Measurements from ENCODE around the gene ABCA5.

Gene ABCA5

DNA sequence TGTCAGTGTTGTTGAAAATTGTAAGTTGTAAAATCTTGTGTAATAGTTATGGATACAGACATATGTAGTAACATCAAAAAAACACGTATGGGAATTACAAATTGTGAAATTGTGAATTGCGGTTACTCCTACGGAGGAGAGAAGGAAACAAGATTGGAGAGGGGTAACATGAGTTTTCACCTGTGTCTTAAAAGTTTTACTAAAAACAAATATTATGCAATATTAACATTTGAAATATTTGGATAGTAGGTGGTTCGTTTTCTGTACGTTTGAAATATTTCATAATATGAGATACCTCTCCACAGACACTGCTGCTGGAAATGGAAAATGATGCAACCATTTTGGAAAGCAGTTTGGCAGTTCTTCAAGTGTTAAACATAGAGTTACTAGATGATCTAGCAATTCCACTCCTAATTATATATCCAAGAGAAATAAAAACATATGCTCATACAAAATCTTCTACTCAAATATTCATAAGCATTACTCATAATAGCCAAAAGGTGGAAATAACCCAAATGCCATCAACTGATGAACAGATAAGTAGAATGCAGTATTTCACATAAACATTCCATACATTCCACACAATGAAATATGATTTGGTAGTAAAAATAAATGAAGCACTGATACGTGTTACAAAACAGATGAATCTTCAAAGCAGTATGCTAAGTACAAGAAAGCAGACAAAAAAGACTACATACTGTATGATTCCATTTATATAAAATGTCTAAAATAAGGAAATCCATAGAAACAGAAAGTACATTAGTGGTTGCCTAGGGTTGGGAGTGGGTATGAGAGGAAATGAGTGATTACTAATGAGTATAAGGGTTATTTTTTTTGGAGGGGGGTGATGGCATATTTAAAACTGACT, 57.6 kb downstream of the ABCA5 start:
- no peak for TF ChIP-seq POLR2AphosphoS5 (IDR thresholded peaks at IDR 0.05; ENCODE audit: low read depth)
- TF ChIP-seq, protein P1, sequence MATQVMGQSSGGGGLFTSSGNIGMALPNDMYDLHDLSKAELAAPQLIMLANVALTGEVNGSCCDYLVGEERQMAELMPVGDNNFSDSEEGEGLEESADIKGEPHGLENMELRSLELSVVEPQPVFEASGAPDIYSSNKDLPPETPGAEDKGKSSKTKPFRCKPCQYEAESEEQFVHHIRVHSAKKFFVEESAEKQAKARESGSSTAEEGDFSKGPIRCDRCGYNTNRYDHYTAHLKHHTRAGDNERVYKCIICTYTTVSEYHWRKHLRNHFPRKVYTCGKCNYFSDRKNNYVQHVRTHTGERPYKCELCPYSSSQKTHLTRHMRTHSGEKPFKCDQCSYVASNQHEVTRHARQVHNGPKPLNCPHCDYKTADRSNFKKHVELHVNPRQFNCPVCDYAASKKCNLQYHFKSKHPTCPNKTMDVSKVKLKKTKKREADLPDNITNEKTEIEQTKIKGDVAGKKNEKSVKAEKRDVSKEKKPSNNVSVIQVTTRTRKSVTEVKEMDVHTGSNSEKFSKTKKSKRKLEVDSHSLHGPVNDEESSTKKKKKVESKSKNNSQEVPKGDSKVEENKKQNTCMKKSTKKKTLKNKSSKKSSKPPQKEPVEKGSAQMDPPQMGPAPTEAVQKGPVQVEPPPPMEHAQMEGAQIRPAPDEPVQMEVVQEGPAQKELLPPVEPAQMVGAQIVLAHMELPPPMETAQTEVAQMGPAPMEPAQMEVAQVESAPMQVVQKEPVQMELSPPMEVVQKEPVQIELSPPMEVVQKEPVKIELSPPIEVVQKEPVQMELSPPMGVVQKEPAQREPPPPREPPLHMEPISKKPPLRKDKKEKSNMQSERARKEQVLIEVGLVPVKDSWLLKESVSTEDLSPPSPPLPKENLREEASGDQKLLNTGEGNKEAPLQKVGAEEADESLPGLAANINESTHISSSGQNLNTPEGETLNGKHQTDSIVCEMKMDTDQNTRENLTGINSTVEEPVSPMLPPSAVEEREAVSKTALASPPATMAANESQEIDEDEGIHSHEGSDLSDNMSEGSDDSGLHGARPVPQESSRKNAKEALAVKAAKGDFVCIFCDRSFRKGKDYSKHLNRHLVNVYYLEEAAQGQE (IDR thresholded peaks at IDR 0.05; ENCODE audit: insufficient replicate concordance, low read depth) = no peak
- Histone ChIP-seq H3K27me3 (ENCODE audit: insufficient read depth, poor library complexity, severe bottlenecking) (no peaks in the 10 kb centered on the region), H3K27ac (replicated peaks) (no peak overlapping the region), H3K4me3 (replicated peaks; ENCODE audit: insufficient read depth, low read length) (no peak overlapping the region)
- DNase-seq (ENCODE audit: low read depth in 1 of 2, low spot score in 1 of 2) = peak in 1 of 2 experiments; percentile 52

DNA sequence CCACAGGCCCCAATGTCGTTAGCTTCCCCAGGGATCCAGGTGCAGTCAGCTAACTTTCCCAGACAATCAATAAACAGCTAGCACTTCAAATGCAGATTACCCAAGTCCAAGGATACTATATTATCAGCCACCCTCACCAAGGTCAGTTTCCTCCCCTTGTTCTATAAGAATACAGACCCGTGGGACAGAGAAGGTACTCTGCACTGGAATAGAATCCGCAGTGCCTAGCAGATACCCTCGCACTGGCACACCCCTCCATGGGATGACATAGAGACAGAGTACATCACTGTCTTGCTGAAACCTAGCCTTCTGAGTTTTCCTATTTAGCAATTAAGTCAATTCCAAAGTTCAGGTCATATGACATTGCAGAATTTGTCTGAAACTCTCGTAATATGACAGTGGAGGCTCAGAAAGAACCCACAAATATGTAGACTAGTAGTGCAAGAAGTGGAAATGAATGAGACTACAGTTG, 58.4 kb downstream of the ABCA5 start:
- no peak for TF ChIP-seq SPI1 (IDR thresholded peaks at IDR 0.05; ENCODE audit: borderline replicate concordance, low read depth)
- TF ChIP-seq, protein P1 (IDR thresholded peaks at IDR 0.05; ENCODE audit: insufficient replicate concordance, low read depth) = no peak
- TF ChIP-seq, protein P2, sequence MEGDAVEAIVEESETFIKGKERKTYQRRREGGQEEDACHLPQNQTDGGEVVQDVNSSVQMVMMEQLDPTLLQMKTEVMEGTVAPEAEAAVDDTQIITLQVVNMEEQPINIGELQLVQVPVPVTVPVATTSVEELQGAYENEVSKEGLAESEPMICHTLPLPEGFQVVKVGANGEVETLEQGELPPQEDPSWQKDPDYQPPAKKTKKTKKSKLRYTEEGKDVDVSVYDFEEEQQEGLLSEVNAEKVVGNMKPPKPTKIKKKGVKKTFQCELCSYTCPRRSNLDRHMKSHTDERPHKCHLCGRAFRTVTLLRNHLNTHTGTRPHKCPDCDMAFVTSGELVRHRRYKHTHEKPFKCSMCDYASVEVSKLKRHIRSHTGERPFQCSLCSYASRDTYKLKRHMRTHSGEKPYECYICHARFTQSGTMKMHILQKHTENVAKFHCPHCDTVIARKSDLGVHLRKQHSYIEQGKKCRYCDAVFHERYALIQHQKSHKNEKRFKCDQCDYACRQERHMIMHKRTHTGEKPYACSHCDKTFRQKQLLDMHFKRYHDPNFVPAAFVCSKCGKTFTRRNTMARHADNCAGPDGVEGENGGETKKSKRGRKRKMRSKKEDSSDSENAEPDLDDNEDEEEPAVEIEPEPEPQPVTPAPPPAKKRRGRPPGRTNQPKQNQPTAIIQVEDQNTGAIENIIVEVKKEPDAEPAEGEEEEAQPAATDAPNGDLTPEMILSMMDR (IDR thresholded peaks at IDR 0.05; ENCODE audit: insufficient read depth, low read length) = no peak
- TF ChIP-seq GABPA (IDR thresholded peaks at IDR 0.05; ENCODE audit: low read depth) = no peak
- TF ChIP-seq POLR2AphosphoS5 (IDR thresholded peaks at IDR 0.05; ENCODE audit: low read depth) = no peak
- H3K4me3 ChIP-seq (replicated peaks; ENCODE audit: insufficient read depth, low read length) = no peak overlapping the region
- no peak overlapping the region for H3K27ac ChIP-seq (replicated peaks)
- no peaks in the 10 kb centered on the region for H3K27me3 ChIP-seq (ENCODE audit: insufficient read depth, poor library complexity, severe bottlenecking)
- DNase-seq (ENCODE audit: low read depth in 1 of 2, low spot score in 1 of 2) = no peak

DNA sequence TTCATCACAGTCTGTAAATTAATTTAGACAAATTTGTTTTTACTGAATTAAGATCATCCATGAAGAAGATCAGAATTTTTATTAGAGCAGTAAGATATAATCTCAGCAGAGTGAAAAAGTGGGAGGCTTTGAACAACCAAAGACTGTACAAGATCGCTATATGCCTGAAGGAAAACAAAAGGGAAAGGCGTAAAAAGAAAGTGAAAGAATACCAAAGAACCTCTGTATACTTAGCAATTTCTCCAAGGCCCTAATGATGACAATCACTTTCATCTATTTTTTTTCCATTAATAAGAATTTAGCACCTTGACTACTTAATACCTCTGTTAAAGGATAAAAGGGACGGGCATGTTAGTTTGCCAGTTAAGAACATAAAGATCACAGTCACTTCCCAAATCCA, 59.7 kb downstream of the ABCA5 start:
- no peak for TF ChIP-seq POLR2AphosphoS5 (IDR thresholded peaks at IDR 0.05; ENCODE audit: low read depth)
- Histone ChIP-seq H3K27me3 (ENCODE audit: insufficient read depth, poor library complexity, severe bottlenecking) (no peaks in the 10 kb centered on the region), H3K27ac (replicated peaks) (no peak overlapping the region), H3K4me3 (replicated peaks; ENCODE audit: insufficient read depth, low read length) (no peak overlapping the region)
- DNase-seq (ENCODE audit: low read depth in 1 of 2, low spot score in 1 of 2) = no peak

DNA sequence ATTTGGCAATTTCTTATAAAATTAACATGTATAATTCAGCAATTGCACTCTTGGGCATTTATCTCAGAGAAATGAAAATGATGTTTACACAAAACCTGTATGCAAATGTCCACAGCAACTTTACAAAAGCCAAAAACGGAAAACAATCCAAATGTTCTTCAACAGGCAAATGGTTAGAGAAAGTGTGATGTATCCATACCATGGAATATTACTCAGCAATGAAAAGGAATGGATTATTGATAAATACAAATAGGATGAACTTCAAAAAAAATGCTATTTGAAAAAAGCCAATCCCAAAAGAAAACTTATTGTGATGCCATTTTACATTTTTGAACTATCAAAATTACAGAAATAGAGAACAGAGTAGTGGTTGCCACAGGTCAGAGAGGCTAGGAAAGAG, 61.1 kb downstream of the ABCA5 start:
- TF ChIP-seq SPI1 (IDR thresholded peaks at IDR 0.05; ENCODE audit: borderline replicate concordance, low read depth) = no peak
- no peak for DNase-seq (ENCODE audit: low read depth in 1 of 2, low spot score in 1 of 2)
- no peak overlapping the region for H3K27ac ChIP-seq (replicated peaks)
- H3K27me3 ChIP-seq (ENCODE audit: insufficient read depth, poor library complexity, severe bottlenecking) = no peaks in the 10 kb centered on the region
- H3K4me3 ChIP-seq (replicated peaks; ENCODE audit: insufficient read depth, low read length) = no peak overlapping the region

DNA sequence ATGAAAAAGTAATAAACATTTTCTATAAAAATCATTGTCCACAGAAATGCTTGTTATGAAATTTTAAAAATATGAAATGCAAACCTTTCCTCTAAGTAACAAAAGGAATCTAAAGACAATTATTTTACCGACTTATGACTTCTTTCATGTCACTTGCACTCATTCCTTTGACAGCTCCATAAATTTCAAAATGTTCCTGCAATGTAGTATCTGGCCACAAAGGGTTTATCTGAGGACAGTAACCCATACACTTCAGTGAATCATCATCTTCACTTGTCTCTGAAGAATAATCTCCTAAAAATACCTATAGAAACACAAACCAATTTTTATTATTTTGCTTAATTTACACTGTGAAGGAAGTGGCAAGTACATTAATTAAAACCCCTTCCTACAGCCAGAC, 72.7 kb downstream of the ABCA5 start:
- Histone ChIP-seq H3K27me3 (ENCODE audit: insufficient read depth, poor library complexity, severe bottlenecking) (no peaks in the 10 kb centered on the region), H3K27ac (replicated peaks) (no peak overlapping the region), H3K4me3 (replicated peaks; ENCODE audit: insufficient read depth, low read length) (no peak overlapping the region)
- TF ChIP-seq, protein P2 (IDR thresholded peaks at IDR 0.05; ENCODE audit: insufficient read depth, low read length) = no peak
- TF ChIP-seq, protein P1 (IDR thresholded peaks at IDR 0.05; ENCODE audit: insufficient replicate concordance, low read depth) = no peak
- DNase-seq (ENCODE audit: low read depth in 1 of 2, low spot score in 1 of 2) = no peak

Data from HL-60 (cell line).